Tibial nerve (tissue), 3 donors: Measurements from ENCODE around the gene CPXM2.

Experiments used
- EP300 ChIP-seq, 2 donors: sonication (generic); formaldehyde crosslinking; IDR thresholded peaks; one replicate each; pipeline ENCODE4 v1.6.1; 2017; ENCODE audit warnings: antibody characterized with exemption in 2 of 2, mild to moderate bottlenecking in 1 of 2
- POLR2A ChIP-seq, 2 donors: fragments of 450-650 bp; IDR thresholded peaks; one replicate each; pipeline ENCODE4 v1.6.1; 2017; ENCODE audit warnings: antibody characterized with exemption in 2 of 2, mild to moderate bottlenecking in 2 of 2, moderate library complexity in 2 of 2

DNA sequence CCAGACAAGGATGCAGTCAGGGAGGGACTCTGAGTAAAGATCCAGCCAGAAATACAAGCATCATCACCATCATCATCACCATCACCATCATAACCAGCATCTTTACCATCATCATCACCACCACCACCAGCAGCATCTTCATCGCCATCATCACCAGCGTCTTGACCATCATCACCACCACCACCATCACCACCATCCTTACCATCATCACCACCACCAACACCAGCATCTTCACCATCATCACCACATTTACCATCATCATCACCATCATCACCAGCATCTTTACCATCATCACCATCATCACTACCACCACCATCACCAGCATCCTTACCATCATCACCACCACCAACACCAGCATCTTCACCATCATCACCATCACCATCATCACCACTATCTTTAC lies 44.1 kb upstream of the CPXM2 start:
- TF ChIP-seq POLR2A (IDR thresholded peaks at IDR 0.05): no peak
- no peak for TF ChIP-seq EP300 (IDR thresholded peaks at IDR 0.05)
